ENCODE measurements around the gene ABCC10.
"Not testable (repeated sequence)": the region's sequence is repeated elsewhere in the genome, so short reads cannot be mapped to it uniquely, and the experiment has no call there.

The ABCC10 gene

GRCh38 chr6:43413002-43413401 is 14.3 kb upstream of the ABCC10 start:
- no peak for DNase-seq

GRCh38 chr6:43415275-43415674 is 12.1 kb upstream of the ABCC10 start:
- not testable (repeated sequence) for DNase-seq

- DNase-seq: no peak
Measured at GRCh38 chr6:43416935-43417334, 10.4 kb upstream of the ABCC10 start.

- no peak for DNase-seq
Measured at GRCh38 chr6:43420012-43420709, 7.2 kb upstream of the ABCC10 start.

- no peak for DNase-seq
Measured at GRCh38 chr6:43421831-43422230, 5.5 kb upstream of the ABCC10 start.

- DNase-seq: not testable (repeated sequence)
Measured at GRCh38 chr6:43425083-43425482, 2.3 kb upstream of the ABCC10 start.

- DNase-seq: no peak
Measured at GRCh38 chr6:43426928-43427405, 374 bp upstream of the ABCC10 start.

- DNase-seq: no peak
Measured at GRCh38 chr6:43428112-43428570, 800 bp downstream of the ABCC10 start.

GRCh38 chr6:43428874-43429273 is 1.5 kb downstream of the ABCC10 start:
- DNase-seq: no peak

- DNase-seq: no peak
Measured at GRCh38 chr6:43432009-43432945, 4.9 kb downstream of the ABCC10 start.

GRCh38 chr6:43433148-43433547 is 5.8 kb downstream of the ABCC10 start:
- DNase-seq: no peak

GRCh38 chr6:43434001-43434840 is 6.9 kb downstream of the ABCC10 start:
- no peak for DNase-seq

GRCh38 chr6:43434943-43435342 is 7.6 kb downstream of the ABCC10 start:
- no peak for DNase-seq

- DNase-seq: no peak
Measured at GRCh38 chr6:43435682-43436437, 8.5 kb downstream of the ABCC10 start.

- DNase-seq: peak; percentile 16
Measured at GRCh38 chr6:43436577-43437282, 9.4 kb downstream of the ABCC10 start.

GRCh38 chr6:43437700-43438099 is 10.4 kb downstream of the ABCC10 start:
- DNase-seq: no peak

GRCh38 chr6:43442935-43443334 is 15.6 kb downstream of the ABCC10 start:
- no peak for DNase-seq

- DNase-seq: no peak
Measured at GRCh38 chr6:43444036-43444435, 16.7 kb downstream of the ABCC10 start.

- DNase-seq: no peak
Measured at GRCh38 chr6:43444582-43444981, 17.2 kb downstream of the ABCC10 start.

- DNase-seq: no peak
Measured at GRCh38 chr6:43445576-43445975, 18.2 kb downstream of the ABCC10 start.

- DNase-seq: no peak
Measured at GRCh38 chr6:43447604-43448003, 20.3 kb downstream of the ABCC10 start.

Data from amniotic stem cell (primary cell).